AG09309 (cell line): ENCODE measurements around the gene CPA2.

Experiments used
- DNase-seq: peaks from one replicate; pipeline ENCODE4 v3.0.0-alpha.2; 2010; ENCODE audit warnings: low read depth
- H3K4me3 ChIP-seq: 2 replicates; pipeline ENCODE4 v1.5.1; 2011; ENCODE audit warnings: mild to moderate bottlenecking, low read depth, low read length, moderate library complexity; ENCODE audit not compliant: control insufficient read depth
- CTCF ChIP-seq: IDR thresholded peaks from 2 replicates; pipeline ENCODE4 v1.5.1; 2011; ENCODE audit warnings: mild to moderate bottlenecking, low read depth, low read length, inconsistent platforms; ENCODE audit not compliant: insufficient read depth, control insufficient read depth; ENCODE audit errors: missing control alignments

The CPA2 gene

GRCh38 chr7:130293521-130293920 is 26.9 kb downstream of the CPA2 start:
- no peak overlapping the region for H3K4me3 ChIP-seq
- TF ChIP-seq CTCF: no peak
- no peak for DNase-seq

- no peak for TF ChIP-seq CTCF
- H3K4me3 ChIP-seq: no peak overlapping the region
- no peak for DNase-seq
These were observed 27.7 kb downstream of the CPA2 start for GRCh38 chr7:130294314-130294713.

GRCh38 chr7:130296221-130296951 is 29.7 kb downstream of the CPA2 start:
- no peak for TF ChIP-seq CTCF
- no peak overlapping the region for H3K4me3 ChIP-seq
- DNase-seq: no peak

GRCh38 chr7:130297628-130298543 is 31.2 kb downstream of the CPA2 start:
- no peak for TF ChIP-seq CTCF
- DNase-seq: no peak
- no peak overlapping the region for H3K4me3 ChIP-seq

- TF ChIP-seq CTCF: no peak
- DNase-seq: no peak
- H3K4me3 ChIP-seq: no peak overlapping the region
These were observed 32.1 kb downstream of the CPA2 start for GRCh38 chr7:130298544-130299326.

GRCh38 chr7:130299866-130300265 is 33.2 kb downstream of the CPA2 start:
- no peak overlapping the region for H3K4me3 ChIP-seq
- no peak for DNase-seq
- TF ChIP-seq CTCF: no peak
